Erythroblast (primary cell): ENCODE results near the gene PLTP.

Experiments
- GATA1 ChIP-seq: IDR thresholded peaks from 2 replicates; pipeline ENCODE4 v1.6.1; 2011; ENCODE audit warnings: low read depth, mild to moderate bottlenecking, control low read depth, low read length, moderate library complexity
- POLR2A ChIP-seq: IDR thresholded peaks from 2 replicates; pipeline ENCODE4 v1.6.1; 2011; ENCODE audit warnings: mild to moderate bottlenecking, low read length

GRCh38 chr20:45873409-45874103 is 38.4 kb downstream of the PLTP start:
- TF ChIP-seq POLR2A (no peak), GATA1 (no peak)
